GM18909 (cell line): ENCODE measurements around the gene NLRP9.
"Not testable (repeated sequence)": the region's sequence is repeated elsewhere in the genome, so short reads cannot be mapped to it uniquely, and the experiment has no call there.

ENCODE experiments used
- ATAC-seq: cut with Tn5 transposase; IDR thresholded peaks from one replicate; pipeline ENCODE4 v1.9.1; 2021; ENCODE audit warnings: mild to moderate bottlenecking; ENCODE audit not compliant: unreplicated experiment, poor library complexity

The NLRP9 gene

DNA sequence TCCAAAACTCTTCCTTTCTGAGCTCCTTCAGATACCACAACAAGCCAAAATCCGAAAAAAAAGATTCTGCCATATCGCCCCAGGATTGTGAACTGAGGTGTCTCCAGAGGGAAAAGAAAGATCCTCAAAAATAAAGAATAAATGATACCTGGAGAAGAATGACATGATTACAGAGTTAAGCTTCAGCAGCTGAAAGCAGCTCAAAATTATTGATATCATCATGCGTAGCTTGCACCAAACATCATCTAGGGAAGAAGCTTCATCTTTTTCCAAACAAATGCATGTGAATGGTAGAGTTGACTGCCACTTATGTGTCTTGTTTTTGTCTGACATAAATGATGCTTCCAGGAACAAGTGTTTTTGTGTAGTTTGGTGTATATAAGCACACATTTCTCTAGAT lies at the start of gene NLRP9:
TSS of gene NLRP9 (minus strand) at position 101 of the 400 bp plus-strand sequence. CDS start at position 73, 28 bp downstream.
- ATAC-seq: no peak

DNA sequence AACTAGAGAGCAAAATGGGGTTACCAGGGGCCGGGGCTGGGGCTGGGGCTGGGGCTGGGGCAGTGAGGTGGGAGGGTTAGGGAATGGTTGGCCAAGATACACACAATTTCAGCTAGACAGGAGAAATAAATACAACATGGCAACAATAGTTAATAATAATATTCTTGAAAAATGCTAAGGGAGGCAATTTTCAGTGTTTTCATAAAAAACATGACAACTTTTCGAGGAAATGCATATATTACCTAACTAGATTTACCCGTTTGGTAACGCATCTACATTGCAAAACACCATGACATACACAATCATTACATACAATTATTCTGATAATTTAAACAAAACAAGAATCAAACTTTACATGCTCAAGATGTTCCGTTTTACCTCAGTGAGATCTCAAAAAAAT lies 42.9 kb upstream of the NLRP9 start:
- ATAC-seq: no peak

DNA sequence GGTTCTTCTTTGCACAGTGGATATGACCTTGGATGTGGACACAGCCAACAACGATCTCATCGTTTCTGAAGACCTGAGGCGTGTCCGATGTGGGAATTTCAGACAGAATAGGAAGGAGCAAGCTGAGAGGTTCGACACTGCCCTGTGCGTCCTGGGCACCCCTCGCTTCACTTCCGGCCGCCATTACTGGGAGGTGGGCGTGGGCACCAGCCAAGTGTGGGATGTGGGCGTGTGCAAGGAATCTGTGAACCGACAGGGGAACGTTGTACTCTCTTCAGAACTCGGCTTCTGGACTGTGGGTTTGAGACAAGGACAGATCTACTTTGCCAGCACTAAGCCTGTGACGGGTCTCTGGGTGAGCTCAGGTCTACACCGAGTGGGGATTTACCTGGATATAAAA lies 40.1 kb upstream of the NLRP9 start:
- no peak for ATAC-seq

DNA sequence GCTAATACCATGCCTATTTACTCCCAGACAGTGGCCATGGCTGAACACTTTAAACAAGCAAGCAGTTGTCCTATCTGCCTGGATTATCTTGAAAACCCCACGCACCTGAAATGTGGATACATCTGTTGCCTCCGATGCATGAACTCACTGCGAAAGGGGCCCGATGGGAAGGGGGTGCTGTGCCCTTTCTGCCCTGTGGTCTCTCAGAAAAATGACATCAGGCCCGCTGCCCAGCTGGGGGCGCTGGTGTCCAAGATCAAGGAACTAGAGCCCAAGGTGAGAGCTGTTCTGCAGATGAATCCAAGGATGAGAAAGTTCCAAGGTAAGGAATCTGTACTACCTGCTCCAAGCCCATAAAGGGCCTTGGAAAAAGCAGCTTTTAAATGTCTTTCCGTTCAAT lies 39.3 kb upstream of the NLRP9 start:
- ATAC-seq: no peak

DNA sequence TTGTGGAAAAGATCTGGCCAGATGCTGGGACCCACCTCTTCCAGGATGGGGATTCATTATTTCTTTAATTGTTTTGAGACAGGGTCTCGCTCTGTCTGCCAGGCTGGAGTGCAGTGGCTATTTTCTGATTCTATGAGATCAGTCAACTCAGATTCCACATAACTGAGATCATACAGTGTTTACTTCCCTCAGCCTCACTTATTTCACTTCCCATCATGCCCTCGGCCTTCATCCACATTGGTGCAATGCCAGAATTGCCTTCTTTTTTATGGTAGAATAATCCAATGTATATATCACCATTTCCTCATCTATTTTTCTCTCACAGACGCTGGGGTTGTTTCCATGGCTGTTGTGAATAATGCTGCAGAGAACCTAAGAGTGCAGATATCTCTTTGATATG lies 31.4 kb upstream of the NLRP9 start:
- ATAC-seq: not testable (repeated sequence)

DNA sequence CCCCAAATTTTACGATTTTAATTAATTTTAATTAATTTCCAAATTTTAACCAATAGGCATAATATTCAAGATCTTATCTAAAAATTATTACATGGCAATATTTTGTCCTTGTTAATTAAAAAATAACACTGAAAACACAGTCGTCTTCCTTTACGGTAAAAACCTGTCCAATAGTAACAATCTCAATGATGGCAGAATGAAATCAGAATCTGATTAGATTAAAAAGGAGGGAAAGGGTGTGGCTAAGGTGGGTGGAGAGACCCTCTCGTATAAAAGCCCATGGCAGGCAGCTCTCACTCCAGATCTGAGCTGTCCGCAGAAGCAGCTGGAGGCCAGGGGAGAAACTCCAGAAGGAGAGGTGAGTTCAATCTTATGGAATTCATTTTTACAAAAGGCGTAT lies 30.6 kb upstream of the NLRP9 start, which contains the start of gene RFPL4AL1:
TSS of gene RFPL4AL1 (plus strand) at position 301 of the 400 bp plus-strand sequence. CDS start 2,687 bp downstream, outside the sequence.
- ATAC-seq: not testable (repeated sequence)

DNA sequence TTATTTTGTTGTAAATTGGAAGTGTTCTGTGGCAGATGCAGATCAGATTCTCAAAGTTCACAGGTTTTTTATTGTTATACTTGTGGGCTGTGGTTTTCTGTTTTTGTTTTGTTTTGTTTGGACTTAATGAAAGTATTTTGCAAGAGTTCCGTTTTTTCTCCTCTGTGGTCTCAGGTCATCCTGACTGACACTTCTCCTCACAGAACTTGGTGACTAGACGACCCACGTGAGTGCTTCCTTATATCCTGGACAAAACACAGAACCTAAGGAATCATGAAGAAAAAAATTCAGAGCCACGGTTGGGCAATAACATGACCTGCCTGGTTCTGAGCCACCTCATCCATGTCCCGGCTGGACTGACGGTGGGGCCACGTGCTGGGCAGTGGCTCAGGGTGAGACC lies 28.3 kb upstream of the NLRP9 start:
- ATAC-seq: no peak

DNA sequence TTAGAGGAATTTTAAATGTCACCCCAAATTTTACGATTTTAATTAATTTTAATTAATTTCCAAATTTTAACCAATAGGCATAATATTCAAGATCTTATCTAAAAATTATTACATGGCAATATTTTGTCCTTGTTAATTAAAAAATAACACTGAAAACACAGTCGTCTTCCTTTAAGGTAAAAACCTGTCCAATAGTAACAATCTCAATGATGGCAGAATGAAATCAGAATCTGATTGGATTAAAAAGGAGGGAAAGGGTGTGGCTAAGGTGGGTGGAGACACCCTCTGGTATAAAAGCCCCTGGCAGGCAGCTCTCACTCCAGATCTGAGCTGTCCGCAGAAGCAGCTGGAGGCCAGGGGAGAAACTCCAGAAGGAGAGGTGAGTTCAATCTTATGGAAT lies 20.6 kb upstream of the NLRP9 start, which contains the start of gene RFPL4A:
TSS of gene RFPL4A (plus strand) at position 301 of the 400 bp plus-strand sequence. CDS start 2,704 bp downstream, outside the sequence.
- ATAC-seq: not testable (repeated sequence)

DNA sequence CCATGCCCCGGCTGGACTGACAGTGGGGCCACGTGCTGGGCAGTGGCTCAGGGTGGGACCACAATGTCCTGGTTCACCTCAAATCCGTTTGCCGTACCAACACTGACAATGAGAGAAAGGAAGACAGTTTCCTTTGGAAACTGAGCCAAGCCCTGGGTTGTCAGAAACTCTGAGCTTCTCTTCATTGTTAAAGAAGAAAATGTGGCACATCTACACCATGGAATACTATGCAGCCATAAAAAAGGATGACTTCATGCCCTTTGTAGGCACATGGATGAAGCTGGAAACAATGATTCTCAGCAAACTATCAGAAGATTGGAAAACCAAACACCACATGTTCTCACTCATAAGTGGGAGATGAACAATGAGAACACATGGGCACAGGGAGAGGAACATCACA lies 18.6 kb upstream of the NLRP9 start:
- ATAC-seq: not testable (repeated sequence)

DNA sequence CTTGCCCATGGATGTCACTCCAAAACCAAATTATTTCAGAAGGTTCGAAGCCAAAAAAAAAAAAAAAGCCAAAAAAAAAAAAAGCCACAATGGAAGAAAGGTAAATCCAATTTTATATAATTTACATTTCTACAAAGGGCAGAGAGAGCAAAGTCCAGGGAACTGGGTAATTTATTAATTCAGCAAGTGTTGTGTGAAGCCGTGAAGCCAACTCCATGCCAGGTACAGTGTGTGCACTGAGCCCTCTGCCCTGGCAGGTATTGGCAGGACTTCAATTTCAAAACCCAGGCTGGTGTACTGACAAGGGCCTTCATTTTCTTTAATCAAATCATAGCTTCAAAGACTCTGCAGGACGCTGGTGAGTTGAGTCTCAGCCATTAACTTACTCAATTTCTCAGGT lies 15.2 kb upstream of the NLRP9 start:
- ATAC-seq: no peak

DNA sequence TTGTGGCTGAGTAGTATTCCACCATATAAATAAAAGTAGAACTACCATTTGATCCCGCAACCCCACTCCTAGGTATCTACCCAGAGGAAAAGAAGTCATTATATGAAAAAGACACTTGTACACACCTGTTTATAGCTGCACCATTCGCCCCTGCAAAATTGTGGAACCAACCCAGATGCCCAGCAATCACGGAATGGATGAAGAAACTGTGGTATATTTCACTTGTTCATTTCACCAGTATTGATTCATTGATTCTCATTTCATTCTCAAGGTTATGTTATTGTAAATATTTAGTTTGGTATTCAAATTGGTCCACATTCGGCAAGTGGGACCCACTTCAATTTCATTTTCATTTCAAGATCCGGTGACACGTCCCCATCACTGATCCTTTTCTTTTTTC lies 12.5 kb upstream of the NLRP9 start:
- no peak for ATAC-seq

DNA sequence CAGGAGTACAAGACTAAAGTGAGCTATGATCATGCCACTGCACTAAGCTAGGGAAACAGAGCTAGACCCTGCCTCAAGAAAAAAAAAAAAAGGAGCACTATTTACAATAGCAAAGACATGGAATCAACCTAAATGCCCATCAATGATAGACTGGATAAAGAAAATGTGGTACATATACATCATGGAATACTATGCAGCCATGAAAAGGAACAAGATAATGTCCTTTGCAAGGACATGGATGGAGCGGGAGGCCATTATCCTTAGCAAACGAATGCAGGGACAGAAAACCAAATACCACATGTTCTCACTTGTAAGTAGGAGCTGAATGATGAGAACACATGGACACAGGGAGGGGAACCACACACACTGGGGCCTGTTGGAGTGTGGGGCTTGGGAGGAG lies 7.8 kb downstream of the NLRP9 start:
- ATAC-seq: not testable (repeated sequence)

DNA sequence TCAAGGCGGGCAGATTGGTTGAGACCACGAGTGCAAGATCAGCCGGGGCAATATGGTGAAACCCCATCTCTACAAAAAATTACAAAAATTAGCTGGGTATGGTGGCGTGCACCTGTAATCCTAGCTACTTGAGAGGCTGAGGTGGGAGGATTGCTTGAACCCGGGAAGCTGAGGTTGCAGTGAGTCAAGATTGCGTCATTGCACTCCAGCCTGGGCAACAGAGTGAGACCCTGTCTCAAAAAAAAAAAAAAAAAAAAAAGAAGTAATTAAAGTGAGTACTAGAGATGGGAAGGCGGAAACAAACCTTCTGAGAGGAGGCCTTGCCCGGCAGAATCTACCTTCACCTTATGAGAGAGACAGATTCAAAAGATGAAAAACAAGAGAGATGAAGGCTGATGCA lies 14.7 kb downstream of the NLRP9 start:
- no peak for ATAC-seq

DNA sequence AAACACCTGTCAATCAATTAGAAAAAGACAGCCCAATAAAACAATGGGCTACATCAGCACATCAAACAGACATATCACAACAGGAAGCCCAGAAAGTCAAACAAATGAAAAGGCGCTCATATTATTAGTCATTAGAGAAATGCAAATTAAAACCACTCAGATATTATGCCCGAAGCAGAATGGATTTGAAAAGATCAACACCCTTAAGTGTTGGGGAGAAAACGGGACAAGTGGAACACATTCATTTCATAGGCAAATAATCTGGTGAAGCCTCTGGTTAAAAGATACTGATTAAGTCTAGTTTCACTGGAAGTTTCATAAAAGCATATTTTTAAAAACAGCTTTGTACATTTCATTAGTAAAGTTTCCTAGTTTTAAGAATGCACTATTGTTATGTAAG lies 17.4 kb downstream of the NLRP9 start:
- ATAC-seq: no peak

DNA sequence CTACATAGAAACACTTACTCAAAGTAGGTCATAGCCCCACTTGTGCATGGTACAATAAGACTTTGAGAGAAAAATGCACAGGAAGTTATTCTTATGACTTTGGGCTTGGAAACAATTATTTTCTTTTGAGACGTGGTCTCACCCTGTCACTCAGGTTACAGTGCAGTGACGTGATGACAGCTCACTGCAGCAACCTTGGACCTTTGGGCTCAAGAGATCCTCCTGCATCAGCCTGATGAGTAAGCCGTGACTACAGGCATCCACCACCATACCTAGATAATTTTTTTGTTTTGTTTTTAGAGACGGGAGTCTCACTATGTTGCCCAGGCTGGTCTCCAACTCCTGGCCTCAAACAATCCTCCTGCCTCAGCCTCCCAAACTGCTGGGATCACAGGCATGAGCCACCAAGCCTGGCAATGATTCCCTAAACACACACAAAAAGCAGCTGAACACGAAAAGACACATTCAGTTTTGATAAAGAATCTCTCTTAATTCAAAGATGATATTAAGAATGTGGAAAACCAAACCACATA lies 17.9 kb downstream of the NLRP9 start:
- no peak for ATAC-seq

DNA sequence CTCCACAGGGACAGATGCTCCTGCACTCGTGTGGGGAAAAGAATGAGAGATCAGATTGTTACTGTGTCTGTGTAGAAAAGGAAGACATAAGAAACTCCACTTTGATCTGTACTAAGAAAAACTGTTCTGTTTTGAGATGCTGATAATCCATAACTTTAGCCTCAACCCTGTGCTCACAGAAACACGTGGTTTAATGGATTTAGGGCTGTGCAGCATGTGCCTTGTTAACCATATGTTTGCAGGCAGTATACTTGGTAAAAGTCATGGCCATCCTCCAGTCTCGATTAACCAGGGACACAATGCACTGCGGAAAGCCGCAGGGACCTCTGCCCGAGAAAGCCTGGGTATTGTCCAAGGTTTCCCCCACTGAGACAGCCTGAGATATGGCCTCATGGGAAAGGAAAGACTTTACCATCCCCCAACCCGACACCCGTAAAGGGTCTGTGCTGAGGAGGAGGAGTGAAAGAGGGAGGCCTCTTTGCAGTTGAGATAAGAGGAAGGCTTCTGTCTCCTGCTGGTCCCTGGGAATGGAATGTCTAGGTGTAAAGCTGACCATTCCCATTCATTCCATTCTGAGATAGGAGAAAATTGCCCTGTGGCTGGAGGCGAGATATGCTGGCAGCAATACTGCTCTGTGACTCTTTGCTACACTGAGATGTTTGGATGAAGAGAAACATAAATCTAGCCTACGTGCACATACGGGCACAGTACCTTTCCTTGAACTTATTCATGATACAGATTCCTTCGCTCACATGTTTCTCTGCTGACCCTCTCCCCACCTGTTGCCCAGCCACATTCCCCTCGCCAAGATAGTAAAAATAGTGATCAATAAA lies 20.1 kb downstream of the NLRP9 start:
- not testable (repeated sequence) for ATAC-seq

DNA sequence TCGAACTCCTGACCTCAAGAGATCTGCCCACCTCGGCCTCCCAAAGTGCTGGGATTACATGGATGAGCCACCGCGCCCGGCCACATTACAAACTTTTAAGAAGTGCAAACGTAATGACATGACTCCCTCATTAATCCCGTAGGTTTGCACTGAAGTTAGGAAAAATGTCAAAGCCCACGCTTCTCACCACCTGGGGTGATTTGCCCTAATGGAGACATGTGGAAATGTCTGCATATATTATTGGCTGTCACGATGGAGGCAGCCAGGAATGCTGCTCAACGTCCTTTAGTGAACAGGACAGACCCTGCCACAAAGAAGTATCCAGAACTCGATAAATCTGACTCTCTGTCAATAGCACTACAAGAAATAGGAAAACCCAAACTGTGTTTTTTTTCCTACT lies 21.0 kb downstream of the NLRP9 start:
- ATAC-seq: no peak

DNA sequence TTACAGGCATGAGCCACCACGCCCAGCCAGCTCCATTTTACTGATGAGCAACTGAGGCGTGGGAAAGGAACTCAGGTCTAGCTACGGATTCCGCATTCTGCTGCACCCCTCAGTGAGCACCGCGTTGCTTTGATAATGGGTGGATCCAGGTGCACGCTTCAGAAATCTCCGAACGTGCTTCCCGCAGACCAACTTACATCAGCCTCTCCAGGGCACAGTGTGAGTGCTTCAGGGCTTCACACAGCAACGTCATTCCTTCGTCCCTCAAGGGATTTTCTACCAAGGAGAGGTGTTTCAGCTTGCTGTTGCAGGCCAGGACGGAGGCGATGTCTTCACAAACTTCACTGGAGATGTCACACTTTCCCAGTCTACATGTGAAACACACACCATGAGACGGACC lies 21.7 kb downstream of the NLRP9 start:
- no peak for ATAC-seq

DNA sequence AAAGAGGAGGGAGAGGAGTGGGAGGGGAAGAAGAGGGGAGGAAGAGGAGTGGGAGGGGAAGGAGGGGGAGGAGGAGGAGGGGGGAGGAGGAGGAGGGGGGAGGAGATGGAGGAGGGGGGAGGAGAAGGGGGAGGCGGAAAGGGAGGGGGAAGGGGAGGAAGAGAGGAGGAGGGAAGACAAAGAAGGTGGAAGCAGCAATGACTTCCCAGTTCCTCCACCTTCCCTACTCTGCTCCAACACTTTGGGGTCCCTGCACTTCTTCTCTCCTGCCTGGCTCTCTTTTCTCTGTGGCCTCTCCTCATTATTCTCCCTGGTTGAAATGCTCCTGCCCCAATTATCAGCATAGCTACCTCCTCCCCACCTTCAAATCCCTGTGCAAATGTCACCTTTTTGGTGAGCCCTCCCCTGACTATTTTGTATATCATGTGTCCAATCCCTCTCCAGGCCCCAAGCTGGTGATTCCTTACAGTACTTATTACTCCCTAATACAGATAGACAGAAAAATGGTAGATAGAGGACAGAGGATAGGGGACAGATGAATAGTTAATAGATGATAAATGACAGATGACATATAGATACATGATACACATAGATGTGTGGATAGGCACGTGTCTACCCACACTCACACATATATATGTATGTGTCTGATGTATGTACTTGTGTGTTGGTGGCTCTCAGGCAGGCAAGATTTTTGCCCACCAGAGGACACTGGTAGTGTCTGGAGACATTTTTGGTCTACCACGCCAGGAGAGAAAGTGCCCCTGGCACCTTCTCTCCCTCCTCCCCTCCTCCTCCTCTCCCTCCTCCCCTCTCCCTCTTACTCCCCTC lies 25.2 kb downstream of the NLRP9 start:
- no peak for ATAC-seq

DNA sequence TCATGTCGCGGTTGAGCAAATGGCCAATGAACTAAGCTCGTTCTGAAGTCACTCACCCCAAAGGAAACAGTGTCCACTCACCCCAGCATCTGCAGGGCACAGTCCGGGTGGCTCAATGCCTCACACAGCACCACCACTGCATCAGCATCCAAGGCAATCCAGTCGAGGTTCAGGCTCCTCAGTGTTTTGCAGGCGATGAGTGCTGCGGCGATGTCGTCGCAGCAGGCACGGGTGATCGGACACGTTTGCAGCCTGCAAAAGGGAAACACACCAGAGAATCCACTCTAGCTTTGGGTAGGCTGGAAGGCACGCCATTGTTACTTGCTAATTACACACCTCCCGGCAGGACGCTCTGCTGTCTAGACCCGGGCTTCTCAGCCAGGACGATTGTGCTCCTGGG lies 26.5 kb downstream of the NLRP9 start:
- ATAC-seq: no peak

DNA sequence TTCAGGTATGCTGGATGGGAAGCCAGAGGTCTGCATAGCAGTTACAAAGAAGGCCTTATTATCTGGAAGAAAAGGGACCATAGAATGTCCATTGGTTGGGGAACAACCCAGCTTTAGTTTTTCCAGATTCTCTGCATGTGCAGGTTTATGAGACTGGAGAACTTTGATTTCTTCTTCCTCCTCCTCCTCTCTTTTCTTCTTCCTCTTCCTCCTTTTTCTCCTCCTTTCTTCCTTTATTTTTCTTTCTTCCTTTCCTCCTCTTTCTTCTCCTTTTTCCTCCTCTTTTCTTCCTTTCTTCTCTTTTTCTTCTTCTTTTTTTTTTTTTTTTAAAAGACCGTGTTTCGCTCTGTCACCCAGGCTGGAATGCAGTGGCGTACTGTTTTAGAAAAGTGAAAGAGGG lies 32.2 kb downstream of the NLRP9 start:
- no peak for ATAC-seq
